ENCODE data around the gene SUMO4.

SUMO4 gene
- 1.3 to 16.8 (median 2.7) reads per million in 9 experiments for total RNA-seq

GRCh38 chr6:149400050-149400449, at the start of gene SUMO4:
Gene SUMO4, plus strand, starts transcription at chr6:149400262. Its CDS starts 130 bp downstream, at chr6:149400392.
- no peaks in the 10 kb centered on the region for H3K9me3 Mint-ChIP-seq
- H3K27me3 Mint-ChIP-seq, result no peaks in the 10 kb centered on the region
- no peak within 1 kb of the TSS for H3K27ac Mint-ChIP-seq
- no peak for ATAC-seq (replicated peaks)
- peaks cover 62% of the 10 kb centered on the region for H3K36me3 Mint-ChIP-seq (ENCODE audit: insufficient read depth)
- H3K4me3 Mint-ChIP-seq, result no peak within 1 kb of the TSS
- no peak for DNase-seq
- H3K4me1 Mint-ChIP-seq (ENCODE audit: low read depth in 2 of 2), result peaks cover 8 to 13% of the 10 kb centered on the region in 2 donors

- no peak overlapping the region for H3K27ac Mint-ChIP-seq
- H3K36me3 Mint-ChIP-seq (ENCODE audit: insufficient read depth), result peaks cover 27% of the 10 kb centered on the region
- ATAC-seq (replicated peaks) (no peak), DNase-seq (no peak)
- peaks cover 27 to 36% of the 10 kb centered on the region in 2 donors for H3K4me1 Mint-ChIP-seq (ENCODE audit: low read depth in 2 of 2)
- H3K4me3 Mint-ChIP-seq, result no peak overlapping the region
- no peaks in the 10 kb centered on the region for H3K27me3 Mint-ChIP-seq
- no peaks in the 10 kb centered on the region for H3K9me3 Mint-ChIP-seq
Observed at GRCh38 chr6:149354009-149354408, 46.1 kb upstream of the SUMO4 start.

GRCh38 chr6:149356081-149356750, 43.8 kb upstream of the SUMO4 start:
- Mint-ChIP-seq H3K27ac (peak overlapping the region in 1 of 2 donors; percentile 50), H3K36me3 (ENCODE audit: insufficient read depth) (peaks cover 23% of the 10 kb centered on the region), H3K4me1 (ENCODE audit: low read depth in 2 of 2) (peaks cover 32 to 45% of the 10 kb centered on the region in 2 donors), H3K9me3 (no peaks in the 10 kb centered on the region), H3K27me3 (no peaks in the 10 kb centered on the region), H3K4me3 (no peak overlapping the region)
- DNase-seq, result no peak
- no peak for ATAC-seq (replicated peaks)

- H3K4me1 Mint-ChIP-seq (ENCODE audit: low read depth in 2 of 2), result peaks cover 36 to 49% of the 10 kb centered on the region in 2 donors
- H3K4me3 Mint-ChIP-seq, result no peak overlapping the region
- peaks cover 23% of the 10 kb centered on the region for H3K36me3 Mint-ChIP-seq (ENCODE audit: insufficient read depth)
- ATAC-seq (replicated peaks), result no peak
- H3K27me3 Mint-ChIP-seq, result no peaks in the 10 kb centered on the region
- no peak for DNase-seq
- no peak overlapping the region for H3K27ac Mint-ChIP-seq
- no peaks in the 10 kb centered on the region for H3K9me3 Mint-ChIP-seq
Observed at GRCh38 chr6:149357726-149358538, 42.1 kb upstream of the SUMO4 start.

GRCh38 chr6:149359440-149359839, 40.6 kb upstream of the SUMO4 start:
- ATAC-seq (replicated peaks), result no peak
- peaks cover 23% of the 10 kb centered on the region for H3K36me3 Mint-ChIP-seq (ENCODE audit: insufficient read depth)
- H3K4me1 Mint-ChIP-seq (ENCODE audit: low read depth in 2 of 2), result peaks cover 38 to 48% of the 10 kb centered on the region in 2 donors
- peak overlapping the region in 1 of 2 donors; percentile 70 for H3K27ac Mint-ChIP-seq
- no peak overlapping the region for H3K4me3 Mint-ChIP-seq
- H3K9me3 Mint-ChIP-seq, result no peaks in the 10 kb centered on the region
- no peaks in the 10 kb centered on the region for H3K27me3 Mint-ChIP-seq
- DNase-seq, result no peak

- Mint-ChIP-seq H3K27ac (peak overlapping the region in 1 of 2 donors; percentile 70), H3K9me3 (no peaks in the 10 kb centered on the region), H3K4me3 (no peak overlapping the region), H3K4me1 (ENCODE audit: low read depth in 2 of 2) (peaks cover 40 to 48% of the 10 kb centered on the region in 2 donors), H3K27me3 (no peaks in the 10 kb centered on the region), H3K36me3 (ENCODE audit: insufficient read depth) (peaks cover 17% of the 10 kb centered on the region)
- no peak for ATAC-seq (replicated peaks)
- no peak for DNase-seq
Observed at GRCh38 chr6:149360536-149360935, 39.5 kb upstream of the SUMO4 start.

GRCh38 chr6:149362289-149362688, 37.8 kb upstream of the SUMO4 start:
- Mint-ChIP-seq H3K4me1 (ENCODE audit: low read depth in 2 of 2) (peaks cover 39 to 45% of the 10 kb centered on the region in 2 donors), H3K27ac (peak overlapping the region in 1 of 2 donors; percentile 1), H3K4me3 (no peak overlapping the region), H3K27me3 (no peaks in the 10 kb centered on the region), H3K9me3 (no peaks in the 10 kb centered on the region), H3K36me3 (ENCODE audit: insufficient read depth) (peaks cover 11% of the 10 kb centered on the region)
- DNase-seq (no peak), ATAC-seq (replicated peaks) (no peak)

GRCh38 chr6:149363154-149363553, 36.9 kb upstream of the SUMO4 start:
- no peak for DNase-seq
- no peaks in the 10 kb centered on the region for H3K27me3 Mint-ChIP-seq
- H3K9me3 Mint-ChIP-seq, result no peaks in the 10 kb centered on the region
- no peak for ATAC-seq (replicated peaks)
- peaks cover 37 to 45% of the 10 kb centered on the region in 2 donors for H3K4me1 Mint-ChIP-seq (ENCODE audit: low read depth in 2 of 2)
- H3K27ac Mint-ChIP-seq, result no peak overlapping the region
- no peak overlapping the region for H3K4me3 Mint-ChIP-seq
- peaks cover 6% of the 10 kb centered on the region for H3K36me3 Mint-ChIP-seq (ENCODE audit: insufficient read depth)

- H3K36me3 Mint-ChIP-seq (ENCODE audit: insufficient read depth), result peaks cover 2% of the 10 kb centered on the region
- no peaks in the 10 kb centered on the region for H3K9me3 Mint-ChIP-seq
- H3K4me1 Mint-ChIP-seq (ENCODE audit: low read depth in 2 of 2), result peaks cover 33 to 34% of the 10 kb centered on the region in 2 donors
- H3K4me3 Mint-ChIP-seq, result peak overlapping the region in 1 of 2 donors; percentile 5
- DNase-seq (no peak), ATAC-seq (replicated peaks) (no peak)
- no peaks in the 10 kb centered on the region for H3K27me3 Mint-ChIP-seq
- peak overlapping the region in 1 of 2 donors; percentile 26 for H3K27ac Mint-ChIP-seq
Observed at GRCh38 chr6:149364557-149364956, 35.5 kb upstream of the SUMO4 start.

GRCh38 chr6:149365197-149365596, 34.9 kb upstream of the SUMO4 start:
- Mint-ChIP-seq H3K27me3 (no peaks in the 10 kb centered on the region), H3K27ac (no peak overlapping the region), H3K9me3 (no peaks in the 10 kb centered on the region), H3K4me3 (no peak overlapping the region), H3K36me3 (ENCODE audit: insufficient read depth) (peaks cover 6% of the 10 kb centered on the region), H3K4me1 (ENCODE audit: low read depth in 2 of 2) (peaks cover 33% of the 10 kb centered on the region in 2 donors)
- DNase-seq, result no peak
- no peak for ATAC-seq (replicated peaks)

GRCh38 chr6:149366267-149366921, 33.7 kb upstream of the SUMO4 start:
- Mint-ChIP-seq H3K27ac (no peak overlapping the region), H3K9me3 (no peaks in the 10 kb centered on the region), H3K4me1 (ENCODE audit: low read depth in 2 of 2) (peaks cover 27 to 28% of the 10 kb centered on the region in 2 donors), H3K4me3 (no peak overlapping the region), H3K36me3 (ENCODE audit: insufficient read depth) (peaks cover 17% of the 10 kb centered on the region), H3K27me3 (no peaks in the 10 kb centered on the region)
- ATAC-seq (replicated peaks) (peak; percentile 76), DNase-seq (no peak)

- Mint-ChIP-seq H3K27me3 (no peaks in the 10 kb centered on the region), H3K9me3 (no peaks in the 10 kb centered on the region), H3K4me1 (ENCODE audit: low read depth in 2 of 2) (peaks cover 16 to 22% of the 10 kb centered on the region in 2 donors), H3K27ac (no peak overlapping the region), H3K4me3 (no peak overlapping the region), H3K36me3 (ENCODE audit: insufficient read depth) (peaks cover 20% of the 10 kb centered on the region)
- ATAC-seq (replicated peaks) (no peak), DNase-seq (no peak)
Observed at GRCh38 chr6:149368065-149368464, 32.0 kb upstream of the SUMO4 start.

- DNase-seq (no peak), ATAC-seq (replicated peaks) (no peak)
- H3K4me1 Mint-ChIP-seq (ENCODE audit: low read depth in 2 of 2), result peaks cover 22 to 35% of the 10 kb centered on the region in 2 donors
- peaks cover 31% of the 10 kb centered on the region for H3K36me3 Mint-ChIP-seq (ENCODE audit: insufficient read depth)
- no peak overlapping the region for H3K4me3 Mint-ChIP-seq
- H3K27me3 Mint-ChIP-seq, result no peaks in the 10 kb centered on the region
- no peaks in the 10 kb centered on the region for H3K9me3 Mint-ChIP-seq
- H3K27ac Mint-ChIP-seq, result peak overlapping the region in 1 of 2 donors; percentile 49
Observed at GRCh38 chr6:149371154-149371553, 28.9 kb upstream of the SUMO4 start.
